WTC11 (cell line): ENCODE data around the gene ASTE1. TPM values are rescaled to one million over a fixed set of nuclear protein-coding genes. Genes with fewer than 3 reads are reported as not detected.
"Not testable (repeated sequence)": the region's sequence is repeated elsewhere in the genome, so short reads cannot be mapped to it uniquely, and the experiment has no call there.

Source experiments
- ATAC-seq: fragments of 200-7000 bp; cut with Tn5 transposase; 2 replicates; pipeline ENCODE4 v1.10.0; 2021; ENCODE audit warnings: mild to moderate bottlenecking, moderate library complexity
- CTCF ChIA-PET: fragments of 300-600 bp; sonication (Branson Sonifier 250); formaldehyde crosslinking; loops from one replicate; lab custom pipeline; 2021; ENCODE audit warnings: antibody characterized with exemption; lab: Charles Lee
- POLR2A ChIA-PET: fragments of 350-600 bp; sonication (Branson Sonifier 250); formaldehyde crosslinking; loops from one replicate; lab custom pipeline; 2021; ENCODE audit warnings: antibody characterized with exemption; lab: Charles Lee
- DNase-seq: peaks from one replicate; pipeline ENCODE4 v3.0.0; 2021; ENCODE audit warnings: low spot score
- H3K27ac Mint-ChIP-seq: 2 replicates; pipeline ENCODE4 v1.8.0; 2021; ENCODE audit warnings: mixed read lengths
- H3K27me3 Mint-ChIP-seq: 2 replicates; pipeline ENCODE4 v1.8.0; 2021; ENCODE audit warnings: low read depth, mild to moderate bottlenecking, moderate library complexity, mixed read lengths
- H3K36me3 Mint-ChIP-seq: 2 replicates; pipeline ENCODE4 v1.8.0; 2021; ENCODE audit warnings: mixed read lengths
- H3K4me1 Mint-ChIP-seq: 2 replicates; pipeline ENCODE4 v1.8.0; 2022; ENCODE audit warnings: mixed read lengths
- H3K4me3 Mint-ChIP-seq: 2 replicates; pipeline ENCODE4 v1.8.0; 2021; ENCODE audit warnings: mild to moderate bottlenecking, moderate library complexity, mixed read lengths
- H3K9me3 Mint-ChIP-seq: 2 replicates; pipeline ENCODE4 v1.8.0; 2021; ENCODE audit warnings: mixed read lengths
- ATF2 ChIP-seq: sonication (generic); formaldehyde crosslinking; IDR thresholded peaks from 2 replicates; pipeline ENCODE4 v1.8.1; 2022; ENCODE audit warnings: low read depth, missing genetic modification reagents, borderline replicate concordance
- ATF6 ChIP-seq: sonication (generic); formaldehyde crosslinking; IDR thresholded peaks from 2 replicates; pipeline ENCODE4 v1.8.1; 2023; ENCODE audit warnings: mild to moderate bottlenecking, missing genetic modification reagents
- CDX4 ChIP-seq: fragments of 250-450 bp; sonication (Bioruptor Pico); IDR thresholded peaks from 2 replicates; pipeline ENCODE4 v1.9.0; 2021; ENCODE audit warnings: moderate library complexity, mild to moderate bottlenecking, inconsistent platforms, borderline replicate concordance
- CTCF ChIP-seq: fragments of 200-600 bp; IDR thresholded peaks from 2 replicates; pipeline ENCODE4 v1.8.0; 2022; ENCODE audit warnings: antibody characterized with exemption
- E2F4 ChIP-seq: sonication (generic); formaldehyde crosslinking; IDR thresholded peaks from 2 replicates; pipeline ENCODE4 v1.8.1; 2022; ENCODE audit warnings: low read depth, mild to moderate bottlenecking, moderate library complexity, missing genetic modification reagents, borderline replicate concordance
- FOXJ3 ChIP-seq: sonication (generic); formaldehyde crosslinking; IDR thresholded peaks from 2 replicates; pipeline ENCODE4 v1.9.0; 2021; ENCODE audit warnings: missing genetic modification reagents, mild to moderate bottlenecking, borderline replicate concordance
- GRHL2 ChIP-seq: fragments of 250-450 bp; sonication (Bioruptor Pico); IDR thresholded peaks from 2 replicates; pipeline ENCODE4 v1.8.0; 2022; ENCODE audit warnings: mild to moderate bottlenecking, moderate library complexity; ENCODE audit not compliant: insufficient replicate concordance, severe bottlenecking
- KAT7 ChIP-seq: sonication (generic); formaldehyde crosslinking; IDR thresholded peaks from 2 replicates; pipeline ENCODE4 v1.8.1; 2023; ENCODE audit warnings: missing genetic modification reagents, mild to moderate bottlenecking, borderline replicate concordance
- USF2 ChIP-seq: sonication (generic); formaldehyde crosslinking; IDR thresholded peaks from 2 replicates; pipeline ENCODE4 v1.8.1; 2023; ENCODE audit warnings: mild to moderate bottlenecking, missing genetic modification reagents, moderate library complexity
- ZNF219 ChIP-seq: sonication (generic); formaldehyde crosslinking; IDR thresholded peaks from 2 replicates; pipeline ENCODE4 v1.8.0; 2023; ENCODE audit warnings: missing genetic modification reagents, mild to moderate bottlenecking, borderline replicate concordance
- ZNF281 ChIP-seq: sonication (generic); formaldehyde crosslinking; IDR thresholded peaks from 2 replicates; pipeline ENCODE4 v1.8.0; 2023; ENCODE audit warnings: mild to moderate bottlenecking, missing genetic modification reagents
- total RNA-seq: library from RNA; stranded (reverse); gene quantifications from 3 replicates; pipeline ENCODE4 v1.2.3, GENCODE V29; 2021

The ASTE1 gene
- total RNA-seq, 1 experiment from 2014 or later = 5.8 TPM

GRCh38 chr3:131047582-131047981 is 21.0 kb upstream of the ASTE1 start:
- POLR2A ChIA-PET = no interaction called here
- peaks cover 7% of the 10 kb centered on the region; the same call in 1 of the 2 replicates for H3K4me1 Mint-ChIP-seq
- peak; percentile 44 for ATAC-seq
- peak; percentile 25; the same call in 1 of the 2 replicates for TF ChIP-seq USF2 (CRISPR knock-in tag)
- TF ChIP-seq KAT7 (CRISPR knock-in tag) = no peak
- TF ChIP-seq, all 79 proteins: peak for 1
- Mint-ChIP-seq H3K4me3 (no peak overlapping the region), H3K27me3 (no peaks in the 10 kb centered on the region; the same call in 1 of the 2 replicates), H3K9me3 (peaks cover 22% of the 10 kb centered on the region), H3K27ac (no peak overlapping the region), H3K36me3 (peaks cover 5% of the 10 kb centered on the region; the same call in 1 of the 2 replicates)
- peak; percentile 30 for DNase-seq
- CTCF ChIA-PET = interaction anchor here (0.9 to 1.3 kb wide), 5 partner anchors 11 to 30 kb away, joined by 3 read pairs; no protein-coding TSS in a partner anchor

- H3K4me1 Mint-ChIP-seq = peaks cover 22% of the 10 kb centered on the region
- not testable (repeated sequence) for H3K27ac Mint-ChIP-seq, H3K36me3 Mint-ChIP-seq, H3K4me3 Mint-ChIP-seq, H3K27me3 Mint-ChIP-seq
- ChIA-PET CTCF (interaction anchor here (0.7 to 1.6 kb wide), 3 partner anchors 9 to 339 kb away, joined by 3 read pairs; partner anchors contain the start of gene NUDT16), POLR2A (interaction anchor here (0.8 kb wide), 1 partner anchor 993 kb away, joined by 3 read pairs; the partner anchor contains the start of gene CPNE4)
- DNase-seq (peak; percentile 18), ATAC-seq (peak; percentile 79)
- peaks cover 17% of the 10 kb centered on the region for H3K9me3 Mint-ChIP-seq
These were observed 15.8 kb upstream of the ASTE1 start for GRCh38 chr3:131042271-131042985.

GRCh38 chr3:131038326-131038725 is 11.7 kb upstream of the ASTE1 start:
- Mint-ChIP-seq H3K27ac (no peak overlapping the region), H3K4me3 (no peak overlapping the region)
- TF ChIP-seq ZNF219 (no peak), GRHL2 (CRISPR knock-in tag) (no peak), E2F4 (CRISPR knock-in tag) (no peak), CTCF (no peak), ATF2 (CRISPR knock-in tag) (no peak), FOXJ3 (CRISPR knock-in tag) (no peak)
- TF ChIP-seq, all 79 proteins: peak for 0
- Mint-ChIP-seq H3K36me3 (peaks cover 2% of the 10 kb centered on the region), H3K9me3 (peaks cover 3% of the 10 kb centered on the region), H3K27me3 (no peaks in the 10 kb centered on the region), H3K4me1 (peaks cover 25% of the 10 kb centered on the region)
- ChIA-PET POLR2A (no interaction called here), CTCF (no interaction called here)
- DNase-seq (no peak), ATAC-seq (no peak)

- peaks cover 16% of the 10 kb centered on the region for H3K4me1 Mint-ChIP-seq
- CTCF ChIA-PET = interaction anchor here (0.8 kb wide), 1 partner anchor 11 kb away, joined by 3 read pairs; no protein-coding TSS in a partner anchor
- H3K4me3 Mint-ChIP-seq = no peak overlapping the region
- POLR2A ChIA-PET = interaction anchor here (0.7 kb wide), 1 partner anchor 344 kb away, joined by 3 read pairs; no protein-coding TSS in a partner anchor
- no peak for DNase-seq
- no peaks in the 10 kb centered on the region; the same call in 1 of the 2 replicates for H3K36me3 Mint-ChIP-seq
- no peaks in the 10 kb centered on the region for H3K27me3 Mint-ChIP-seq
- no peak for ATAC-seq
- H3K27ac Mint-ChIP-seq = no peak overlapping the region
- no peaks in the 10 kb centered on the region for H3K9me3 Mint-ChIP-seq
- TF ChIP-seq ZNF281 (CRISPR knock-in tag) = no peak
- no peak for TF ChIP-seq CDX4 (CRISPR knock-in tag)
- TF ChIP-seq ATF6 (CRISPR knock-in tag) = no peak
These were observed 10.4 kb upstream of the ASTE1 start for GRCh38 chr3:131036986-131037385.
